Naive thymus-derived CD4-positive, alpha-beta T cell (primary cell): ENCODE measurements around the gene LRRN2. TPM values are rescaled to one million over a fixed set of nuclear protein-coding genes. Genes with fewer than 3 reads are reported as not detected.

Experiments used
- ATAC-seq: fragments of 150-1000 bp; cut with Tn5 transposase; 2 replicates; pipeline ENCODE4 v1.10.0; 2021; ENCODE audit warnings: mild to moderate bottlenecking, moderate library complexity
- CTCF ChIA-PET: fragments of 350-600 bp; sonication (Branson Sonifier 250); formaldehyde crosslinking; loops from one replicate; lab custom pipeline; 2021; ENCODE audit warnings: antibody characterized with exemption; lab: Charles Lee
- POLR2A ChIA-PET: fragments of 350-600 bp; sonication (Branson Sonifier 250); formaldehyde crosslinking; loops from one replicate; lab custom pipeline; 2021; ENCODE audit warnings: antibody characterized with exemption, inconsistent platforms; lab: Charles Lee
- DNase-seq, 9 donors: peaks; one replicate each; pipeline versions ENCODE4 v3.0.0 to v3.0.0-alpha.2; 2020 to 2022; ENCODE audit warnings: mixed read lengths in 1 of 9
- H3K27ac ChIP-seq: one replicate; pipeline ENCODE4 v1.7.0; 2013; ENCODE audit warnings: mild to moderate bottlenecking, low read depth, low read length, moderate library complexity
- H3K27me3 ChIP-seq, 2 donors: one replicate each; pipeline ENCODE4 v1.7.0; 2013; ENCODE audit warnings: low read length in 2 of 2, mild to moderate bottlenecking in 2 of 2, moderate library complexity in 2 of 2; ENCODE audit not compliant: control insufficient read depth in 2 of 2, insufficient read depth in 2 of 2
- H3K36me3 ChIP-seq, 3 experiments: 1 replicate in 2 of 3; 2 replicates in 1 of 3; pipeline ENCODE4 v1.7.0; 2013; ENCODE audit warnings: low read length in 3 of 3, mild to moderate bottlenecking in 3 of 3, moderate library complexity in 1 of 3; ENCODE audit not compliant: insufficient read depth in 3 of 3, control insufficient read depth in 2 of 3
- H3K4me1 ChIP-seq, 2 donors: one replicate each; pipeline ENCODE4 v1.7.0; 2013; ENCODE audit warnings: low read length in 2 of 2, mild to moderate bottlenecking in 2 of 2, moderate library complexity in 1 of 2; ENCODE audit not compliant: control insufficient read depth in 2 of 2, insufficient read depth in 2 of 2
- H3K4me3 ChIP-seq: 2 replicates; pipeline ENCODE4 v1.7.0; 2013; ENCODE audit warnings: mild to moderate bottlenecking, low read length
- H3K9me3 ChIP-seq, 3 experiments: 1 replicate in 2 of 3; 2 replicates in 1 of 3; pipeline ENCODE4 v1.7.0; 2013; ENCODE audit warnings: low read length in 3 of 3; ENCODE audit not compliant: control insufficient read depth in 2 of 3
- H3K27ac Mint-ChIP-seq, 9 donors: one replicate each; pipeline ENCODE4 v1.8.0; 2020 to 2022; ENCODE audit warnings: mixed read lengths in 9 of 9, mild to moderate bottlenecking in 8 of 9, moderate library complexity in 5 of 9, inconsistent platforms in 2 of 9
- H3K27me3 Mint-ChIP-seq, 5 donors: one replicate each; pipeline ENCODE4 v1.8.0; 2021 to 2022; ENCODE audit warnings: mixed read lengths in 5 of 5, mild to moderate bottlenecking in 1 of 5
- H3K36me3 Mint-ChIP-seq, 5 donors: one replicate each; pipeline ENCODE4 v1.8.0; 2020 to 2022; ENCODE audit warnings: mixed read lengths in 5 of 5, mild to moderate bottlenecking in 3 of 5, inconsistent platforms in 1 of 5
- H3K4me1 Mint-ChIP-seq, 7 donors: one replicate each; pipeline ENCODE4 v1.8.0; 2020 to 2022; ENCODE audit warnings: mixed read lengths in 7 of 7, mild to moderate bottlenecking in 3 of 7, inconsistent platforms in 1 of 7
- H3K4me3 Mint-ChIP-seq, 10 donors: one replicate each; pipeline ENCODE4 v1.8.0; 2020 to 2022; ENCODE audit warnings: mild to moderate bottlenecking in 10 of 10, mixed read lengths in 10 of 10, moderate library complexity in 6 of 10, inconsistent platforms in 2 of 10
- H3K9me3 Mint-ChIP-seq, 11 donors: one replicate each; pipeline ENCODE4 v1.8.0; 2020 to 2022; ENCODE audit warnings: mixed read lengths in 11 of 11, mild to moderate bottlenecking in 4 of 11, inconsistent platforms in 1 of 11, moderate library complexity in 1 of 11
- intact Hi-C, 2 donors: fragments of 100-400 bp; cut with micrococcal nuclease; formaldehyde crosslinking; loops; one replicate each; pipeline ENCODE4 v1.15.1; 2023
- polyA plus RNA-seq, 2 donors: library from polyadenylated mRNA; unstranded; fragments of 300-500 nt; fragmentation: Illumina TruSeq; gene quantifications; one replicate each; pipeline ENCODE4 v1.2.3, GENCODE V29; 2021
- total RNA-seq, 6 experiments: library from RNA in 5 of 6; stranded (reverse) in 5 of 6; gene quantifications; 1 replicate in 5 of 6; 2 replicates in 1 of 6; pipeline ENCODE4 v1.2.3 and lab custom pipeline; 2021 to 2026

Gene LRRN2
- total and polyA plus RNA-seq, 7 experiments from 2014 or later, result 1.3 TPM; not detected in 6

GRCh38 chr1:204578867-204579664, 106.5 kb downstream of the LRRN2 start:
- intact Hi-C loops, result loop anchor here in 1 of 2 donors (1.0 to 2.0 kb wide), 2 partner anchors 14 to 34 kb away; no protein-coding TSS in a partner anchor
- Mint-ChIP-seq H3K27me3 (no peaks in the 10 kb centered on the region), H3K9me3 (peaks cover 0 to 1% (median 0%) of the 10 kb centered on the region in 11 donors), H3K36me3 (peaks cover 3 to 30% (median 5%) of the 10 kb centered on the region in 5 donors), H3K4me3 (peak overlapping the region; percentile 77 to 88 (median 82)), H3K4me1 (peaks cover 14 to 43% (median 35%) of the 10 kb centered on the region in 7 donors), H3K27ac (peak overlapping the region; percentile 83 to 97 (median 89))
- Histone ChIP-seq H3K36me3 (peaks cover 0 to 5% (median 3%) of the 10 kb centered on the region in 3 experiments), H3K27me3 (no peaks in the 10 kb centered on the region), H3K27ac (peak overlapping the region; percentile 67), H3K4me3 (peak overlapping the region; percentile 47), H3K9me3 (no peaks in the 10 kb centered on the region), H3K4me1 (peaks cover 9 to 26% of the 10 kb centered on the region in 2 donors)
- DNase-seq (peak in 5 of 9 donors; percentile 21 to 44 (median 27)), ATAC-seq (peak; percentile 60)
- ChIA-PET CTCF (interaction anchor here (1.4 kb wide), 1 partner anchor 228 kb away, joined by 4 read pairs; no protein-coding TSS in a partner anchor), POLR2A (interaction anchor here (0.6 to 1.8 kb wide), 3 partner anchors 15 to 818 kb away, joined by 3 to 6 read pairs (median 4); no protein-coding TSS in a partner anchor)

GRCh38 chr1:204577794-204578478, 107.6 kb downstream of the LRRN2 start:
- ATAC-seq (no peak), DNase-seq (no peak)
- peaks cover 0 to 1% (median 0%) of the 10 kb centered on the region in 11 donors for H3K9me3 Mint-ChIP-seq
- intact Hi-C loops, result loop anchor here in 1 of 2 donors (1.0 to 2.0 kb wide), 2 partner anchors 13 to 33 kb away; no protein-coding TSS in a partner anchor
- Histone ChIP-seq H3K4me3 (no peak overlapping the region), H3K9me3 (no peaks in the 10 kb centered on the region), H3K4me1 (peaks cover 9 to 26% of the 10 kb centered on the region in 2 donors), H3K36me3 (peaks cover 0 to 16% (median 3%) of the 10 kb centered on the region in 3 experiments), H3K27ac (peak overlapping the region; percentile 67), H3K27me3 (no peaks in the 10 kb centered on the region)
- H3K4me1 Mint-ChIP-seq, result peaks cover 14 to 42% (median 35%) of the 10 kb centered on the region in 7 donors
- ChIA-PET POLR2A (interaction anchor here (0.6 kb wide), 1 partner anchor 819 kb away, joined by 3 read pairs; no protein-coding TSS in a partner anchor), CTCF (interaction anchor here (0.6 to 1.4 kb wide), 3 partner anchors 9 to 214 kb away, joined by 3 to 4 read pairs (median 3); no protein-coding TSS in a partner anchor)
- peak overlapping the region in 5 of 10 donors; percentile 12 to 86 (median 79) for H3K4me3 Mint-ChIP-seq
- H3K27me3 Mint-ChIP-seq, result no peaks in the 10 kb centered on the region
- peaks cover 3 to 30% (median 11%) of the 10 kb centered on the region in 5 donors for H3K36me3 Mint-ChIP-seq
- peak overlapping the region in 8 of 9 donors; percentile 83 to 96 (median 89) for H3K27ac Mint-ChIP-seq

GRCh38 chr1:204576422-204576821, 109.1 kb downstream of the LRRN2 start:
- Mint-ChIP-seq H3K4me3 (no peak overlapping the region), H3K27me3 (no peaks in the 10 kb centered on the region), H3K36me3 (peaks cover 6 to 28% (median 12%) of the 10 kb centered on the region in 5 donors), H3K9me3 (peaks cover 0 to 1% (median 0%) of the 10 kb centered on the region in 11 donors), H3K27ac (peak overlapping the region in 8 of 9 donors; percentile 28 to 89 (median 68)), H3K4me1 (peaks cover 14 to 38% (median 32%) of the 10 kb centered on the region in 7 donors)
- ChIA-PET POLR2A (no interaction called here), CTCF (no interaction called here)
- no peaks in the 10 kb centered on the region for H3K27me3 ChIP-seq
- peaks cover 9 to 26% of the 10 kb centered on the region in 2 donors for H3K4me1 ChIP-seq
- ATAC-seq (no peak), DNase-seq (no peak)
- no peak overlapping the region for H3K4me3 ChIP-seq
- H3K36me3 ChIP-seq, result peaks cover 0 to 29% (median 0%) of the 10 kb centered on the region in 3 experiments
- intact Hi-C loops, result no loop called here
- H3K9me3 ChIP-seq, result no peaks in the 10 kb centered on the region
- H3K27ac ChIP-seq, result no peak overlapping the region

- Histone ChIP-seq H3K9me3 (no peaks in the 10 kb centered on the region), H3K27me3 (no peaks in the 10 kb centered on the region), H3K4me3 (no peak overlapping the region), H3K4me1 (peaks cover 9 to 23% of the 10 kb centered on the region in 2 donors), H3K36me3 (peaks cover 0 to 35% (median 0%) of the 10 kb centered on the region in 3 experiments), H3K27ac (no peak overlapping the region)
- Mint-ChIP-seq H3K27me3 (no peaks in the 10 kb centered on the region), H3K27ac (peak overlapping the region; percentile 19 to 89 (median 56)), H3K36me3 (peaks cover 10 to 31% (median 17%) of the 10 kb centered on the region in 5 donors), H3K4me1 (peaks cover 14 to 34% (median 29%) of the 10 kb centered on the region in 7 donors), H3K9me3 (peaks cover 0 to 1% (median 0%) of the 10 kb centered on the region in 11 donors), H3K4me3 (no peak overlapping the region)
- DNase-seq (no peak), ATAC-seq (no peak)
- intact Hi-C loops, result no loop called here
- ChIA-PET CTCF (interaction anchor here (1.3 kb wide), 1 partner anchor 9 kb away, joined by 4 read pairs; no protein-coding TSS in a partner anchor), POLR2A (interaction anchor here (0.6 kb wide), 1 partner anchor 197 kb away, joined by 3 read pairs; no protein-coding TSS in a partner anchor)
Measured at GRCh38 chr1:204575221-204576190, 110.0 kb downstream of the LRRN2 start.

GRCh38 chr1:204574865-204575163, 110.7 kb downstream of the LRRN2 start:
- peak overlapping the region in 7 of 9 donors; percentile 19 to 75 (median 30) for H3K27ac Mint-ChIP-seq
- ChIA-PET CTCF (interaction anchor here (1.2 to 1.3 kb wide), 2 partner anchors 9 to 232 kb away, joined by 3 to 4 read pairs; no protein-coding TSS in a partner anchor), POLR2A (interaction anchor here (0.6 kb wide), 1 partner anchor 66 kb away, joined by 3 read pairs; no protein-coding TSS in a partner anchor)
- DNase-seq (no peak), ATAC-seq (no peak)
- no peak overlapping the region for H3K4me3 Mint-ChIP-seq
- Histone ChIP-seq H3K4me1 (peaks cover 9 to 16% of the 10 kb centered on the region in 2 donors), H3K27me3 (no peaks in the 10 kb centered on the region), H3K4me3 (no peak overlapping the region), H3K36me3 (peaks cover 0 to 38% (median 0%) of the 10 kb centered on the region in 3 experiments), H3K27ac (no peak overlapping the region), H3K9me3 (no peaks in the 10 kb centered on the region)
- peaks cover 8 to 27% (median 22%) of the 10 kb centered on the region in 7 donors for H3K4me1 Mint-ChIP-seq
- H3K36me3 Mint-ChIP-seq, result peaks cover 13 to 34% (median 17%) of the 10 kb centered on the region in 5 donors
- intact Hi-C loops, result no loop called here
- no peaks in the 10 kb centered on the region for H3K27me3 Mint-ChIP-seq
- H3K9me3 Mint-ChIP-seq, result peaks cover 0 to 1% (median 0%) of the 10 kb centered on the region in 11 donors
